Liver (tissue), 9 donors: ENCODE measurements around the gene CYP2E1. TPM values are rescaled to one million over a fixed set of nuclear protein-coding genes. Genes with fewer than 3 reads are reported as not detected.

Source experiments
- DNase-seq: peaks from one replicate; pipeline ENCODE4 v3.0.0-alpha.2; 2017; ENCODE audit warnings: low spot score
- H3K27ac ChIP-seq, 2 donors: one replicate each; pipeline ENCODE4 v1.7.0; 2013; ENCODE audit warnings: inconsistent platforms in 2 of 2, low read length in 2 of 2, control low read depth in 1 of 2, low read depth in 1 of 2, mild to moderate bottlenecking in 1 of 2
- H3K27me3 ChIP-seq, 4 donors: one replicate each; pipeline versions ENCODE4 v1.6.1 to v1.7.0; 2013; ENCODE audit warnings: low read length in 3 of 4, inconsistent platforms in 1 of 4, mild to moderate bottlenecking in 1 of 4, moderate library complexity in 1 of 4; ENCODE audit not compliant: control insufficient read depth in 4 of 4, insufficient read depth in 4 of 4
- H3K36me3 ChIP-seq, 4 donors: one replicate each; pipeline versions ENCODE4 v1.6.1 to v1.7.0; 2013; ENCODE audit warnings: low read length in 3 of 4, mild to moderate bottlenecking in 3 of 4, low read depth in 1 of 4, moderate library complexity in 1 of 4; ENCODE audit not compliant: control insufficient read depth in 4 of 4, insufficient read depth in 3 of 4
- H3K4me1 ChIP-seq, 4 donors: one replicate each; pipeline versions ENCODE4 v1.6.1 to v1.7.0; 2013; ENCODE audit warnings: low read length in 3 of 4, mild to moderate bottlenecking in 3 of 4, moderate library complexity in 1 of 4; ENCODE audit not compliant: control insufficient read depth in 4 of 4, insufficient read depth in 4 of 4
- H3K4me3 ChIP-seq, 3 donors: one replicate each; pipeline versions ENCODE4 v1.6.1 to v1.7.0; 2013; ENCODE audit warnings: low read length in 3 of 3, control low read depth in 1 of 3, low read depth in 1 of 3, mild to moderate bottlenecking in 1 of 3
- H3K9ac ChIP-seq, 2 donors: one replicate each; pipeline ENCODE4 v1.7.0; 2013; ENCODE audit warnings: low read length in 2 of 2, mild to moderate bottlenecking in 2 of 2, moderate library complexity in 2 of 2, control low read depth in 1 of 2, low read depth in 1 of 2
- H3K9me3 ChIP-seq, 4 donors: one replicate each; pipeline versions ENCODE4 v1.6.1 to v1.7.0; 2013; ENCODE audit warnings: low read length in 3 of 4; ENCODE audit not compliant: control insufficient read depth in 4 of 4
- ATF3 ChIP-seq: IDR thresholded peaks from 2 replicates; pipeline ENCODE4 v1.6.1; 2016; ENCODE audit warnings: antibody characterized with exemption
- CTCF ChIP-seq: fragments of 150-350 bp; IDR thresholded peaks from 2 replicates; pipeline ENCODE4 v1.5.1; 2017; ENCODE audit warnings: improper control_type of control experiment, low read depth, low read length; ENCODE audit not compliant: missing input control
- EGR1 ChIP-seq, 2 donors: IDR thresholded peaks; 2 replicates each; pipeline ENCODE4 v1.6.1; 2016 to 2018; ENCODE audit warnings: antibody characterized with exemption in 2 of 2, low read depth in 2 of 2
- FOXA1 ChIP-seq: IDR thresholded peaks from 2 replicates; pipeline ENCODE4 v1.6.1; 2016; ENCODE audit warnings: antibody characterized with exemption
- FOXA2 ChIP-seq: IDR thresholded peaks from 2 replicates; pipeline ENCODE4 v1.6.1; 2016; ENCODE audit warnings: antibody characterized with exemption
- GABPA ChIP-seq, 2 donors: IDR thresholded peaks in 1 of 2; conservative IDR thresholded peaks in 1 of 2; 2 replicates each; pipeline ENCODE4 v1.6.1; 2016; ENCODE audit warnings: antibody characterized with exemption in 2 of 2, mild to moderate bottlenecking in 1 of 2, moderate library complexity in 1 of 2
- HNF4A ChIP-seq, 2 donors: conservative IDR thresholded peaks; 2 replicates each; pipeline ENCODE4 v1.6.1; 2016; ENCODE audit warnings: antibody characterized with exemption in 2 of 2, mild to moderate bottlenecking in 2 of 2
- HNF4G ChIP-seq: IDR thresholded peaks from 2 replicates; pipeline ENCODE4 v1.6.1; 2016; ENCODE audit warnings: antibody characterized with exemption
- JUND ChIP-seq, 2 donors: IDR thresholded peaks; 2 replicates each; pipeline ENCODE4 v1.6.1; 2016; ENCODE audit warnings: antibody characterized with exemption in 2 of 2
- MAX ChIP-seq: IDR thresholded peaks from 2 replicates; pipeline ENCODE4 v1.6.1; 2016; ENCODE audit warnings: antibody characterized with exemption
- NR2F2 ChIP-seq: IDR thresholded peaks from 2 replicates; pipeline ENCODE4 v1.6.1; 2016; ENCODE audit warnings: antibody characterized with exemption
- RAD21 ChIP-seq, 2 donors: IDR thresholded peaks; 2 replicates each; pipeline ENCODE4 v1.6.1; 2016; ENCODE audit warnings: antibody characterized with exemption in 2 of 2, mild to moderate bottlenecking in 2 of 2
- REST ChIP-seq: IDR thresholded peaks from 2 replicates; pipeline ENCODE4 v1.6.1; 2016; ENCODE audit warnings: antibody characterized with exemption, mild to moderate bottlenecking
- RXRA ChIP-seq, 2 donors: IDR thresholded peaks; 2 replicates each; pipeline ENCODE4 v1.6.1; 2017 to 2018; ENCODE audit warnings: antibody characterized with exemption in 2 of 2, mild to moderate bottlenecking in 1 of 2
- SP1 ChIP-seq: IDR thresholded peaks from 2 replicates; pipeline ENCODE4 v1.6.1; 2018; ENCODE audit warnings: antibody characterized with exemption, mild to moderate bottlenecking
- TAF1 ChIP-seq: conservative IDR thresholded peaks from 2 replicates; pipeline ENCODE4 v1.6.1; 2016; ENCODE audit warnings: antibody characterized with exemption, mild to moderate bottlenecking
- YY1 ChIP-seq: IDR thresholded peaks from 2 replicates; pipeline ENCODE4 v1.6.1; 2016; ENCODE audit warnings: antibody characterized with exemption, mild to moderate bottlenecking
- ZBTB33 ChIP-seq: IDR thresholded peaks from 2 replicates; pipeline ENCODE4 v1.6.1; 2016; ENCODE audit warnings: antibody characterized with exemption
- WGBS: extraction: QIAGEN DNeasy Blood & Tissue Kit; methylation state at CpG from one replicate; pipeline ENCODE4 v1.1.7; 2013; 5-methylcytosine and 5-hydroxymethylcytosine counted together
- polyA plus RNA-seq, 2 donors: library from polyadenylated mRNA; stranded (reverse) in 1 of 2; unstranded in 1 of 2; fragments of 200-250 nt in 1 of 2; fragments of >200 nt in 1 of 2; fragmentation: Nextera tagmentation in 1 of 2; extraction: Ambion mirVana in 1 of 2; gene quantifications; one replicate each; pipeline versions ENCODE4 v1.2.1 to v1.2.3, GENCODE V29; 2013 to 2015
- total RNA-seq, 2 donors: library from RNA; depleted of rRNA; stranded (reverse); fragments of >200 nt; gene quantifications; one replicate each; pipeline ENCODE4 v1.2.3, GENCODE V29; 2014
- donor health status: healthy.
- donor health status: healthy.
- donor health status: healthy.
- donor health status: healthy.
- donor health status: healthy.

The CYP2E1 gene
- total and polyA plus RNA-seq, 4 donors: 0.93 to 5,149 (median 3,213) TPM

GRCh38 chr10:133536198-133536597, 9.0 kb downstream of the CYP2E1 start:
- TF ChIP-seq MAX (no peak), ATF3 (no peak), ZBTB33 (no peak), HNF4A (conservative IDR thresholded peaks at IDR 0.05) (no peak), CTCF (no peak), GABPA (IDR thresholded peaks at IDR 0.05 in 1 of 2, conservative IDR thresholded peaks at IDR 0.05 in 1 of 2) (no peak), TAF1 (no peak), EGR1 (IDR thresholded peaks at IDR 0.05; ENCODE audit: low read depth in 2 of 2) (no peak), JUND (IDR thresholded peaks at IDR 0.05) (no peak), RAD21 (IDR thresholded peaks at IDR 0.05) (no peak), SP1 (no peak), REST (no peak), RXRA (IDR thresholded peaks at IDR 0.05) (no peak), NR2F2 (no peak), YY1 (no peak), FOXA2 (no peak), FOXA1 (no peak), HNF4G (no peak)
- H3K27me3 ChIP-seq: no peaks in the 10 kb centered on the region
- H3K4me3 ChIP-seq: no peak overlapping the region
- H3K4me1 ChIP-seq: peaks cover 0 to 2% (median 0%) of the 10 kb centered on the region in 4 donors
- no peak for DNase-seq
- 44% methylated on average over 4 of the region's 4 CpGs for WGBS
- no peak overlapping the region for H3K27ac ChIP-seq
- peaks cover 13 to 43% (median 30%) of the 10 kb centered on the region in 4 donors for H3K36me3 ChIP-seq
- H3K9ac ChIP-seq: no peak overlapping the region
- H3K9me3 ChIP-seq: no peaks in the 10 kb centered on the region
